HG03025 (cell line): Measurements from ENCODE around the gene TMEM258.

Experiments used
- ATAC-seq: cut with Tn5 transposase; IDR thresholded peaks from one replicate; pipeline ENCODE4 v1.9.1; 2021; ENCODE audit warnings: mild to moderate bottlenecking, moderate library complexity; ENCODE audit not compliant: unreplicated experiment, low FRiP score

TMEM258 gene

DNA sequence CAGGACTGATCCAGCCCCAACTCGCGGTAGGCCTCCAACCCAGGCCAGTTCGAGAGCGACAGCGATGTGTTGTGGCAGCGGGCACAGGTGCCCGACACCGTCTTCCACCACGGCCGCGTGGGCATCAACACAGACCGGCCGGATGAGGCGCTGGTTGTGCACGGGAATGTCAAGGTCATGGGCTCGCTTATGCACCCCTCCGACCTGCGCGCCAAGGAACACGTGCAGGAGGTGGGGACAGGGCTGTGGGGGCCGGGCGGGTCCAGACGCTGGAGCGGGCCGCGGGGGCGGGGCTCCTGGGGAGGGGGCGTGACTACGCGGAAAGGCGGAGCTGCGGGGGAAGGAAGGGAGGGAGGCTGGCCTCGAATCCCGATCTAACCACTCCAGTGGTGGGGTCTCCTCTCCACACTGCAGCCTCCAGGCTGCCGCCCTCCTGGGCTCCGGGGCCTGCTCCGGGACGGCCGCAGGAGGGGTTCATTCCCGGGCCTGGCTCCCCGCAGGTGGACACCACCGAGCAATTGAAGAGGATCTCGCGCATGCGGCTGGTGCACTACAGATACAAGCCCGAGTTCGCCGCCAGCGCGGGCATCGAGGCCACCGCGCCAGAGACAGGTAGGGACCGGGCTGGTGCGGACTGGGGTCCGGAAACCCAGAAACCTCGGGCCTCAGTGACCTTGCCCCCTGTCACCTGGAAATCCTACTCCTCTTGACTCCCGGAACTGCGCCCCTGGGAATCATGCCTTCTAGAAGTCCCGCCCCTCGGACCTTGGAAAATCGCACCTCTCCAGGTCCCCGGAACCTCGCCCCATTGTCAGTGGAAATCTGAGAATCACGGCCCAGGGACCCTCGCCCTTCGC, 14.9 kb downstream of the TMEM258 start:
- no peak for ATAC-seq

DNA sequence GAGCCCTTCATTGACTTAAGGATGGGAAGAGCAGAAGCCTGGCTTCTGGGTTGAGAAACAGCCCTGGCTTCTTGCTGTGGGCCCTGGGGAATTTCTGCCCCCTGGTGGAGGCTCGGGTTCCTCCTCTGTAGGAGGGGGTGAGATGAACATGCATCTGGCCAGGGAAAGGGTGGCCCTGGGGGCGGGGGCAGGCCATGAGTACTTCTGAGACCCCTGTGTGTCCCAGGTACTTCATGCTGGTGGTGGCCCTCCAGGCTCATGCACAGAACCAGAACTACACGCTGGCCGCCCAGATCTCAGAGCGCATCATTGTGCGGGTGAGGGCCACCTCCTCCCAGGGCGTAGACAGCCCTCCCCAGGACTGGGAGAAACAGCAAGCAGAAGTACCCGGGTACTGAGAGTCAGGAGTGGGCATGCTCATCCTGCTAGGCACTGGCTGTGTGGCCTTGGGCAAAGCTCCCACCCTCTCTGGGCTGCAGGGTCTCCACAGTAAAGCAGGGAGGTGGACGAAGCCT, 15.8 kb downstream of the TMEM258 start:
- no peak for ATAC-seq

DNA sequence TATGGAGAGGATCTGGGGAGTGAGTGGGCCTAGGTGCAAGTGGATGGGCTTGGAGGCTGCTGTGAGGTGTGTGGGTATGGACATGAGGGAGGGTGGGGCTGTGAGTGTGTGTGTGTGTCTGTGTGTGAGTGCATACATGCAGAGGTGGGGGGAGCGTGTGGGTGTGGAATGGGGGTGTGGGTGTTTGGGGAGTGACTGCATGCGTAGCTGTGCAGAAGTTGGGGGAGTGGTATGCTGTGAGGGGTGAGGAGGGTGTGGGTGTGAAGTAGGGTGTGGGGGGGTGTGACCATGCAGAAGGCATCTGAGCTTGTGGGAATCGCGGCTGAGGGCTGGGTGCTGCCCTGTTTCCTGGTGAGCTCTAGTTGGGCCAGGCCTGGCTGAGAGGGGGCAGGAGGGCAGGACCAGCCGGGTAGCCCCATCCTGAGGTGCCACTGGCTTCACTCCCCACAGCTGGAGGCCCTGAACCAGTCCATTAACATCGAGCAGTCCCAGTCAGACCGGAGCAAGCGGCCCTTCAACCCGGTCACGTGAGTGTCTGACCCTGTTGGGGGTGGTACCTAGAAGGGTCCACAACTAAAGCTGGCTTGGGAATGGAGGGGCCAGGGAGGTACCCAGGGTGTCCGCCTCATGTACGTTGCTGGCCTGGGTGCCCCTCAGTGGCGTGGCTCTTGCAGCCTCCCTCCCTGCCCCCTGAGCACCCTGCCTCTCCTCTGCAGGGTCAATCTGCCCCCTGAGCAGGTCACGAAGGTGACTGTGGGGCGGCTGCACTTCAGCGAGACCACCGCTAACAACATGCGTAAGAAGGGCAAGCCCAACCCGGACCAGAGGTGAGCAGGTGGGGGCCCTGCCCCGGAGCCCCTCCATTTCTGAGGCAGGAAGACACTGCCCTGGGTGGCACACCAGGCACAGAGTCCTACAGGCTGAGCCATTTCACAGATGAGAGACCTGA, 16.5 kb downstream of the TMEM258 start:
- ATAC-seq = no peak

DNA sequence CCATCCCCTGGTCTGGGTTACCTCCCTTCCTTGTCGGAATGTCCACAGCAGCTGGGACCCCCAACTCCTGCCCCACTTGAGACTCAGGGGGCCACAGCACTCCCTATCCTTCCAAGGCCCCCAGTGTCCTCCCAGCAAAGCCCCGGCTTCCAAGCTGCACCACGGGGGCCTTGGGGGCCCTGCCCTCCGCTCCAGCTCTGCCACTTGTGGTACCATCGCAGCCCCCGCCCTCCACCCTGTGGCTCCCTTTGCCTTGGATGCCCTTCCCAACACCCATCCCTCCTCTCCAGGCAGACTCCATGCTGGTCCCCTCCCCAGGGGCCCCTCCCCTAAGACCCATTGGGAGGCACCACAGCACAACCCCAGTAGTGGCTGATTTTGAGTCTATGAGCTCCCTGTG, 17.3 kb downstream of the TMEM258 start:
- no peak for ATAC-seq

DNA sequence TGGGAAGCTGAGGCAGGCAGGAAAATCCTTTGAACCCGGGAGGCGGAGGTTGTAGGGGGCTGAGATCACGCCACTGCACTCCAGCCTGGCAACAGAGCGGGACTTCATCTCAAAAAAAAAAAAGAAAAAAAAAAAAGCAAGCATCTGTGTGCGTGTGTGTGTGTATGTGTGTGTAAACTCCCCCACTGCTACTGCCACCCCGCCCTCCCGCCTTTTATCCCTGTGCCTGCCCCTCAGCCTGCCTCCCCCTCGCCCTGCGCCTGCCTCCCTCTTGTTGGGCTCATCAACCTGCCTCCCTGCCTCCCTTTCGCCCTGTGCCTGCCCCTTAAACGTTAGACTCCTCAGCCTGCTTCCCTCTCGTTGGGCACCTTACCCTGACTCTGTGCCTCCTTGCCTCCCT, 18.0 kb downstream of the TMEM258 start:
- ATAC-seq = no peak

DNA sequence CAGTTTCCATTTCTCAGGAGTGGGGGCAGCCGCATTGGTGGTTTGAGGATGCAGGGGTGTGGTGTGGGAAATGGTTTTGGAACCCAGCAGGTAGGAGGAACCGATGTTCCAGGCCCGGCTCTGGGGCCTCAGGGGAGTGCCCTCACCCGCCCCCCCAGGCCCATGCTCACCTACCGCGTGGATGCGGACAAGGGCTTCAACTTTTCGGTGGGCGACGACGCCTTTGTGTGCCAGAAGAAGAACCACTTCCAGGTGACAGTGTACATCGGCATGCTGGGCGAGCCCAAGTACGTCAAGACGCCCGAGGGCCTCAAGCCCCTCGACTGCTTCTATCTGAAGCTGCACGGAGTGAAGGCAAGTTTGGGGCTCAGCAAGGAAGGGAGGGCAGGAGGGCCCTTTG, 18.6 kb downstream of the TMEM258 start:
- no peak for ATAC-seq

DNA sequence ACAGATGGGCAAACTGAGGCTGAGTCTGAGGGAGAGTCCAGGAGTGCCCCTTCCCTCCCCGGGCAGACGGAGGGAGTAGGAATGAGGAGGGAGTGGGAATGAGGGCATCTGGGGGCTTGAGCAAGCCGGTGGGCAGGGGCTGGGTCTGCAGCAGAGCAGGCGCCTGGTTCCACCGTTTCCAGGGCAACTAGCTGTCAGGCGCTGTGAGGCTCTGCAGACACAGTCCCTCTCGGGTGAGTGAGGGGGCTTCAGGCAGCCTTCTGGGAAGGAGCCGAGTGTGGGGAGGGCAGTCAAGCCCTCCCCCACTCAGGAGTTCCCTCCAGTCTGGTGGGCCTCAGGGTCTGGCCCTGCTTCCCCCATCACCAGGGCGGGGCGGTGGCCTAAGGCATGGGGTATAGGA, 19.0 kb downstream of the TMEM258 start:
- no peak for ATAC-seq

DNA sequence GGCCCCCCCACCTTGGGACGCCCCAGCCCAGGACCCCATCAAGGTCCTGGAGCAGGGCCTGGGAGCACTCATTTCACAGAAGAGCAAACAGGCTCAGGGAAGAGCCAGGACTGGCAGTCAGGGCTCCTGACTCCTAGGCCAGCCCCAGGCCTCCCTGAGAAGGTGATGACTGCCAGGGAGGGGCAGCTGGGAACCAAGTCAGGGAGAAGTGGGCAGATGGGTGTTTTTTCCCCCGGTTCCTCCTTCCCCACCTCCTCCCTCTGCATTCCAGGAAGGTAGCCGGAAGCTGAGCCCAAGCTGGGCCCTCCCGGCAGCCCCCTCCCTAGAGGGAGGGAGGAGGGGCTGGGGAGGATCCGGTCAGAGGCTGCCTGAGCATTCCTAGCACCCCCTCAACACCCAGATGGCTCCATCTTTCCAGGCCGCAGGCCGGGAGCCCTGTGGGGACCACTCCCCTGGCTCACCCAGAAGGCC, 20.4 kb downstream of the TMEM258 start:
- no peak for ATAC-seq

DNA sequence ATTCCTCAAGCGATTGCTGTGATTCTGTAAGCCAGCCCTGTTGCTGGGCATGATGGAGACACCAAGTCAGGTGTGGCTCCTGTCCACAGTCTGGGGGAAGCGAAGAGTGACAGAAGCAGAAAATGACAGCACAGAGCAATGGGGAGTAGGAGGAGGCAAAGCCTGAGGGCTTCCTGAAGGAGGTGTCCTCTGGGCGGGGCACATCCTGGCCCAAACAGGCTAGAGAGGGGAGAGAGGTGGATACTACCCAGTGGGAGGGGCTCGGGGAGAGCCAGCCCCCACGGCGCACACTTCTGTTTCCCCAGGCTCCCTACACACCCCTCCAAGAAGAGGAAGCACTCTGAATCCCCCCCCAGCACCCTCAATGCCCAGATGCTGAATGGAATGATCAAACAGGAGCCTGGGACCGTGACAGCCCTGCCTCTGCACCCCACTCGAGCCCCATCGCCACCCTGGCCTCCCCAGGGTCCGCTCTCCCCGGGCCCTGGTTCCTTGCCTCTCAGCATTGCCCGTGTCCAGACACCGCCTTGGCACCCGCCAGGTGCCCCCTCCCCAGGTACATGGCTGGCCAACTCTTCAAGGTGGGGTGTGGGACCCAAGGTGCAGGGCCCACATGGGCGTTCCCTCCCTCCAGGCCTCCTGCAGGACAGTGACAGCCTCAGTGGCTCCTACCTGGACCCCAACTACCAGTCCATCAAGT, 21.1 kb downstream of the TMEM258 start:
- ATAC-seq = no peak

DNA sequence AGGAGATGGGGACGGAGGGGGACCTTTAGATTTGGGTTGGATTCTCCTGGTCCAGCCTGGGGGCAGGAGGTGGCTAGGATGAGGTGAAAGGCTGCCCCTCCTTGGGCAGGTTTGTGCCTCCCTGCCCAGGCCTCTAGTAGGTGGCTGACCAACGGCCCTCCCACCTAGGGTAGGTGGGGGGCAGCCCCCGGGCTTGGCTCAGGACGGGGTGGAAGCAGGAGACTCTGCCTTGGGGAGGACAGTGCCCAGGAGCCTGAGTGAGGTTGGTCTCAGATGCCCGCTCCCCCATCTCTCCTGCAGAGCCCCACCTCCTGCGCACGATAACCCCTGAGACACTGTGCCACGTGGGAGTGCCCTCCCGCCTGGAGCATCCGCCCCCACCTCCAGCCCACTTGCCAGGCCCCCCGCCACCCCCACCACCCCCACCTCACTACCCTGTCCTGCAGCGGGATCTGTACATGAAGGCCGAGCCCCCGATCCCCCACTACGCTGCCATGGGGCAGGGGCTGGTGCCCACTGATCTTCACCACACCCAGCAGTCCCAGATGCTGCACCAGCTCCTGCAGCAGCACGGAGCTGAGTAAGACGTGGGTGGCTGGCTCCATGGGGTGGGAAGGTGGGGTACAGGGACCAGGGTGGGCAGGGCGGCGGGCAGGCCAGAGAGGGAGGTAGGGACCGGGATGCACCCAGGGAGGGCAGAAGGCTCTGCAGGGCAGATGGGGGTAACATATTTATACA, 22.3 kb downstream of the TMEM258 start:
- ATAC-seq = no peak

DNA sequence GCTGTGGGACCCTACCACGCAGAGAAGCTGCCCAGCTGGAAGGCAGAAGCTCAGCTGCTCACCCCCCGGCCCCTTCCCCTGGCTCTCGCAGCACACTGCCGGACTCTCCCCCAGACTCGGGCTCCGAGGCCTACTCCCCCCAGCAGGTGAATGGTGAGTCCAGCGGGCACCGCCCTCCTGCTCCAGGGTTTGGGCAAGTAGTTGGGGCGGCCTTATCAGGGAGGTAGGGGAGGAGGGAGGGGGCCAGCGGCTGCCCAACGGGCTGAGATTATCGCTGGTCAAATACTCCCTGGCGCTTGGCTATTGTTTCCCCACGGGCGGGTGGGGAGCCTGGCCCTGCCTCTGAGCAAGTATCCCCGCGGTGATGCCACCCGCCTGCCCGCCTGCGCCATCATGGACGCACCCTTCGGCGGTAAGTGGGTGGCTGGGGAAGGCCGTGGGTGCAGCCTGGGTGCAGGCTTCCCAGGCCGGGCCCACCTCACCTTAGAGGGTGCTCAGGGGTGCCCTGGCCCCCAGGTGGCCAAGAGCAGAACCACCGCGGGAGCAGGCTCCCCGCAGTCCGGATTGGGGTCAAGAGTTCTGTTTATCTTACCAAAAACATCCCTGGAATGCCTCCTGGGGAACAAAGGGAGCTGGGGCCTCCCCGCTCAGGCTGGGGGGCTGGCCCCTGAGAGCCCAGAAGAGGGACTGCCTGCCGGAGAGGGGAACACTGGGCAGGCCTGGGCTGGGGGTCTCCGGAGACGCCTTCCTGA, 23.1 kb downstream of the TMEM258 start:
- no peak for ATAC-seq

DNA sequence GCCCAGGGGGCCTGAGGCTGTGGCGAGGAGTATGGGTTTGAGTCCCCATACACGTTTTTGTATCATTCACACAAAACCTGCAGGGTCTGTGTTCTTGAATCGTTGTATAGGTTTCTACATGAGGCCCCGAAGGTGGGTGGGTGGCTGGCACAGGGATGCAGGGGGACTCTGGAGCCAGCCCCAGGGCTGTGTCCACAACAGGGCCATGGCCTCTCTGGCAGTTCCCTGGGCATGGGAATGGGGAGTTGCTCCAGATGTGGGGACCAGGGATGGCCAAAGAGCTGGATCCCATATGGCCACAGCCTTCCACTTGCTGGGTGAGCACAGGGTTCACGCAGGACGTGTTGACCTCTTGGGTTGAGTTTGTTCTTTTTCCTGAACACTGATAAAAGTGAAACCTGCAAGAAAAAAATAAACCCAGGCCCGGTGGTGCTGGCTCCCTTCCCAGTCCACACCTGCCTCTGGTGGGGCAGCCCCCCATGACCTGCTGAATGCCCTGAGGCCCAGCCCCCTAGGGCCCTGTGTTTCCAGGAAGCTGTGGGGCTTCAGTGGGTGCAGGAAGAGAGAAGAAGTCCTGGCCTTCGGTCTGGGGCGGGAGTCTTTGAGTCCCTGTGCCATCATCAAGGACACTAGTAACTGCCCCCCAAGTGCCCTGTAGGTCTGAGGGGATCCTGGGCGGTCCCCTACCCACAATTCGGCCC, 23.9 kb downstream of the TMEM258 start:
- ATAC-seq = no peak

DNA sequence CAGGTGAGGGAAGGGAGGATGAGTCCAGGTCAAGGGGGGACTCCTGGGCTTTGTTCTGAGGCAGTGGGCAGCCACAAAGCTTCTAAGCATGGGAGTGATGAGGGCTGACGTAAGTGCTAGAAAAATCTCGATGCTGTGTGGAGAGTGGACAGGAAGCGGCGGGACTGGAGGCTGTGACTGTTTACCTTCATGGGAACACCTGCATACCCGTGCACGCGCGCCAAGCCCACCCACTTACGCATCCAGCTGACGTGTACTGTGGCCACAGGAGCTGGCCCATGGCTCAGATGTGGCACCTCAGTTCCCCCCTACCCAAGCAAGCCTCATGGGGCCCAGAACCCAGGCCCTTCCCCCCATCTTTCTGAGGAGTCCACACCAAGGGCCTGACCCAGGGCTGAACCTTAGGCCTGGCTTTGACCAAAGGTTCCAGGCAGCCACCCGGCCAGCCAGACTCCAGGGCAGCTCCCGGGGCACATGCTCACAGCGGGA, 26.0 kb downstream of the TMEM258 start:
- ATAC-seq = no peak

DNA sequence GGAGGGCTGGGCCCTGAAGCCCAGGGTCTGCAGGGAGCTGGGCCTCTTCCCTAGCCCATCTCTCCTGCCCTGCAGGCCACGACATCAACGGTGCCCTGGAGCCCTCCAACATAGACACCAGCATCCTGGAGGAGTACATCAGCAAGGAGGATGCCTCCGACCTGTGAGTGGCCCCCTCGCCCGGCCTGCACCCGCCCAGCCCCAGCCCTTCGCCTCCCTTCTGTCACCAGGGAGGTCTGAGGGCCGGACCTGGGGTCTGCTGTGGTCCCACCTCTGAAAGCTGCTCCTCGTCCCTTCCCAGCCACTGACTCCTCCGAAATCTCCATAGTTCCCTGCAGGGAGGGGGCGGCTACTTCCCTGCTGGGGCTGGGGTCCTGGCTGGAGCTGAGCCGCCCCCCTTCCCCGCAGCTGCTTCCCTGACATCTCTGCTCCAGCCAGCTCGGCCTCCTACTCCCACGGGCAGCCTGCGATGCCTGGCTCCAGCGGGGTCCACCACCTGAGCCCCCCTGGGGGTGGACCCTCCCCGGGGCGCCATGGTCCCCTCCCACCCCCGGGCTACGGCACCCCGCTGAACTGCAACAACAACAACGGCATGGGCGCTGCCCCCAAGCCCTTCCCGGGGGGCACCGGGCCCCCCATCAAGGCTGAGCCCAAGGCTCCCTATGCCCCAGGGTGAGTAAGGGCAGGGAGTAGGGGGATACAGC, 26.7 kb downstream of the TMEM258 start:
- ATAC-seq = no peak

DNA sequence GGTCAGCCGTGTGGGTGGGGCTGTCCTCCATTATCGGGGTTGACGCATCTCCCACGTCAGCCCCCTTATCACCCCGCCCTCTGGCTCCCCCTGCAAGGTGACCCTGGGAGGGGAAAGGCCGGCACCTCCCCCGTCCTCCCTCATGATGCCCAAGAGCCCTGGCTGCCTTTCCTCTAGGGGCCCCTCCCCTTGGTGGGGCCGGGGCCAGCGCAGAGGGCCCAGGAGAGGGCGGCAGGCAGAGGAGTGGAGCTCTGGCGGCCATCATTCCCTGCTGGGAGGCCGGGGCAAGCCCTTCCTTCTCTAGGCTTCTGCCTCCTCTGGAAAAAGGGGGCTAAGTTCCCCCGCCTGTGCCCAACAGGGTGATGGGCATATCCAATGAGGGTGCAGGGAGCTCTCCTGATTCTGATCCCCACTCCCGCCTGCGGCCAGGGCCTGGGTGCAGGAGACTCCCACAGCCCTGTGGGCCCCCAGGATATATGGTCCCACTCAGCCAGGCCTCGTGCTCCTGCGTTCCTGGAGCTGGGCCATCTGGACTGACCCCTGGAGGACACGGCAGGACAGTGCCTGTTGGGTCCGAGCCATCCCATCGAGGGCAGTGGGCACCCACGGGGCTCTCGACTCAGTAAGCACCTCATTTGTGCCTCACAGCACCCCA, 27.7 kb downstream of the TMEM258 start:
- no peak for ATAC-seq

DNA sequence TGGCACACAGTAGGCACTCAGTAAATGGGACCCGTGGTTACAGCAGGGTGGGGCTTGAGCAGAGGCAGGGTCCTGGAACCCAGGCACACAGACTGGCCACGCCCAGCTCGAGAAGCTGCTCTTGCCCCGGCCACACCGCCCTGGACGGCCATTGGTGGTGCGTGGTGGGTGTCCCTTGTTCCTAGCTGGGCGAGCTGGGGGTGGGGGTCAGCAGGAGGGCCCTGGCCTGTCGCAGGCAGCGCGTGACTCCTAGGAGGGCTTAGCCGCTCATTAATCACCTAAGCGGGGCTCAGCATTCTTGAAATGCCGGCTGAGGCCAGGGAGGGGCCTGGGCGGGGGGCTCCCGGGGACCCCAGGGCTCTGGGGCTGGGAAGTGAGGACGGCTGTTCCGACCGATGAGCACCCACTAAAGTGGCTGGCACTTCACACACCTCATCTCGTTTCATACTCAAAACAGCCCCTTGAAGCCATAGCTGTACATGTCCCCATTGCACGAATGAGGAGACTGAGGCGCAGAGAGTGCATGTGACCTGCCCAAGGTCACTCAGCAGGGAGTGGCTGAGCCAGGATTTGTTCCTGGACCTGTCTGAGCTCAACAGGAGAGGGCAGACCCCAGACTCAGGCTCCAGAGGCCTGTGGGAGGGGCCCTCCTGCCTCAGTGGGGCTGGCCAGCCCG, 28.3 kb downstream of the TMEM258 start:
- no peak for ATAC-seq

DNA sequence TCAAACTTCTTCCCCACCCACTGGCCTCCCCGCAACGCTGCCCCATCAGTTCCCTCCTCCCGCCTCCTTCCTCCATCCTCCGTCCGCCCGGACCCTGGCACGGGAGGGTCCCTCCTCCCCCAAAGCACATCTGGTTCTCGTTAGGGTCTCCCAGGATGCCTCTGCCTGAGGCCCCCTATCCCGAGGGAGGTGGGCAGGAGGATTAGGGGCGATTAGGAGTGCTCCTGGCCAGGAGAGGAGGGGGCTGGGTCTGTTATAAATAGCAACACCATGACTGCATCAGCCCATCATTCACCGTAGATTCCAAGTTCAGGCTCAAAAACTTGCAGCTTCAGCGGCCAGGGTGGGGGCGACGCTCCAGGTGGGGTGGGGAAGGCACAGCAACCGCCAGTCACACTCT, 29.6 kb downstream of the TMEM258 start:
- no peak for ATAC-seq
